Measurements from ENCODE around the gene MYOM1.
"Not testable (repeated sequence)": the region's sequence is repeated elsewhere in the genome, so short reads cannot be mapped to it uniquely, and the experiment has no call there.

The MYOM1 gene

DNA sequence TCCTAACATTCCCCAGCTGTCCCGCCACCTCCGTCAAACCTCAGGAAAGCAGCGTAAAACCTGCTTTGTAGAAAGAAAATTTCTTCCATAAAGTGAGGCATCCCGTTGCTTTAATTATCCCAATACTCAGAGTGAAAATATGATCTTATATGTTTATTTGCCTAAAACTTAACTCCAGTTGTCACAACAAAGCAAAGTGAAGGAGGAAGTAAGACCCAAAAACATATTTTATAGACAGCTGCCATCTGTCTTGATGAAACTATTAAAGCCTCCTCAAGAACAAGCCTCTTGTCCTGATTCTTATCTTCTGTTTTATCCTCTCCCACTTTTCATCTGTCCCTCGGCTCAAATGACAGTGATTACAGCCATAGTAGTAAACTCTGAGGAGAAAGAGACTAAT, 177.9 kb downstream of the MYOM1 start:
- DNase-seq (ENCODE audit: low spot score) (no peak), FAIRE-seq (no peak)

DNA sequence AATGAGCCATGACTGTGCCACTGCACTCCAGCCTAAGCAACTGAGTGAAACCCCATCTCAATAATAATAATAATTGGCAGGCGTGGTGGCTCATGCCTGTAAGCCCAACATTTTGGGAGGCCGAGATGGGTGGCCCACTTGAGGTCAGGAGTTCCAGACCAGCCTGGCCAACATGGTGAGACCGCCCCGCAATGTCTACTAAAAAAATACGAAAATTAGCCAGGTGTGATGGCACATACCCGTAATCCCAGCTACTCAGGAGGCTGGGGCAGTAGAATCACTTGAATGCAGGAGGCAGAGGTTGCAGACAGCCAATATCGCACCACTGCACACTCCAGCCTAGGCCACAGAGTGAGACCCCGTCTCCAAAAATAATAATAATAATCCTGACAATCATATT, 178.9 kb downstream of the MYOM1 start:
- FAIRE-seq: no peak

DNA sequence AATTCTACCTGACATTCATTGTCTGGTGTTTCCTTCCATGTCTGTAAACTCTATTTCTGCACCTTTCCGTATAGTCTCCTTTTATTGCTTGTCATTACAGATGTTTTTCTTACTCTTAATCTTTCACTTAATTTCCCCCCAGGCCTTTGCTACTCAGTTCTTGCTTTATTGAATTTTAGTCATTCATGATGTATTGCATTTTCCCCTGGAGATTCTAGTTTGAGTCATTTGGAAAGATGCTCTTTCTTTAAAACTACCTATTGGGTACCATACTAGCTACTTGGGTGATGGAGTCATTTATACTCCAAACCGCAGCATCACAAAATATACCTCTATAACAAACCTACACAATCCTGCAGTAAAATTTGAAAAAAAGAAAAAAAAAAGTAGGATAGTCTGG, 179.6 kb downstream of the MYOM1 start:
- no peak for DNase-seq (ENCODE audit: low spot score)
- no peak for FAIRE-seq

More for the DNA sequence above, 178.9 kb downstream of the MYOM1 start:
- no peak for DNase-seq (ENCODE audit: low spot score)

DNA sequence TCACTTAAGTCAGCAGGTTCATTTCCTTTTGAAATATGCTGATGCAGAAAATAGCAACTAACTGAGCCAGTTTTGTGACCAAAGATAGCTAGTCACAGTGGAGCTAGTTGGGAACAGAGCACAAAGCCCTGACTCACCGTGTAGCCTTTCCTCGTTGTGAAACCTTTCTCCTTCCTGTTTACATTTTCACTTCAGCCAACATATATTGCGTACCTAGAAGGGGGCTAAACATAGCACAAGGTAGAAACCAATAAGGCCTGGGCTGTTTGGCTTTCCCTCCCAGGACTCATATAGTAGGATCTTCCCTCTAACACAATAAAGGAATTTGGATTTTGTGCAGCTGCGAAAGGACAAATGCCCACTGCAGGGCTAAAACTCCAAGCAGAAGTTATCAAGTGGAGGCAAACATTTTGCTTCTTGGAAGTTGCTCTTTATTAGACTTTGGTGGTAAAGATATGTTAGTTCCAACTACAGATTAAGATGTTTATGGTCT, 182.3 kb downstream of the MYOM1 start:
- FAIRE-seq (peak; percentile 93), DNase-seq (ENCODE audit: low spot score) (peak; percentile 83)

- DNase-seq (ENCODE audit: low spot score) (no peak), FAIRE-seq (no peak)
Measured at GRCh38 chr18:3036108-3036507, 183.7 kb downstream of the MYOM1 start.

GRCh38 chr18:3035635-3036034, 184.1 kb downstream of the MYOM1 start:
- DNase-seq (ENCODE audit: low spot score) (no peak), FAIRE-seq (no peak)

- peak; percentile 80 for FAIRE-seq
- no peak for DNase-seq (ENCODE audit: low spot score)
Measured at GRCh38 chr18:3032721-3033120, 187.0 kb downstream of the MYOM1 start.

DNA sequence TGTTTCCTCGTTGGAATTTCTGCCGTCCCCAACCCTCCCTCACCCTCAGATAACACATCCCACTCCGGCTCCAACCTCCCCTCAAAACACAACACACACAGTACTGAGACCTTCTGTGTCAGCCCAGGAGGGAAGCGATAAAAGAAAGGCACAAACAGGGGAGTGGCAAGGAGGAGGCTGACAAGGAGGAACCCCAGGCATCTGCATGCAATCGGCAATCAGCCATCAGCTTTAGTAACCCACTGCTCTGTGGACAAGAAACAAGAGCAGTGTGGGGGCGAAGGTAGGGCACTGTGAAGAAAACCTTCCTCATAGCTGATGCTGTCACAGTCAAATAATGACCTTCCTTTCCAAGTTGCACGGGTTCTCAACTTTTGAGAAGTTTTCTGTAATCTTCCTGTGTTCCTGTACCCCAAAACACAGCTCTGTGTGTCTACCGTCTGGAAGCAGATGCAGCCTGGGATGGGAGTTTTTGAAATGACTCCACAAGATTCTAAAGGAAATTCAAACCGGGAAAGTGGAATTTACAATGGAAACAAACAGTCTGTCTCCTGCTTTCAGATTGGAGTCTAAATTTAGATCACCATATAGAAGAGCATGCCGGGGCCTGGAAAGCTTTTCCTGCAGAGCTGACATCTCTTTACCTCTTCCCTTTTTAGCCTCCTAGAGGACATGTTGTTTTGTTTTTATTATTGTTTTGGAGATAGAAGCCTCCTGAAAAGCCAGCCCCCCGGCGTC, 190.4 kb downstream of the MYOM1 start:
- FAIRE-seq (no peak), DNase-seq (ENCODE audit: low spot score) (no peak)

DNA sequence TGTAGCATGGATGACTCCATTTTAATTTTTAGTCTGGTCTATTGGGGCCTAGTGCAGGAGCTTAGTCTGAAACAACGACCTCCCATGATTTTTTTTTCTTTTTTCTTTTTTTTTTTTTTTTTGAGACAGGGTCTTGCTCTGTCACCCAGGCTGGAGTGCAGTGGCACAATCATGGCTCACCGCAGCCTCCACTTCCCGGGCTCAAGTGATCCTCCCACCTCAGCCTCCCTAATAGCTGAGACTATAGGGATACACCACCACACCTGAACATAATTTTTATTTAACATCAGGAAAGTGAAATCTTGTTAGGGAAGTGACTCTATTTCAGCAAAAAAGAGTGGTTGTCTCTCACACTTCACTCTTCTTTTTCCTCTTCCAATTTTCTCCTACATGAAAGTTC, 191.7 kb downstream of the MYOM1 start:
- DNase-seq (ENCODE audit: low spot score); FAIRE-seq: not testable (repeated sequence)

DNA sequence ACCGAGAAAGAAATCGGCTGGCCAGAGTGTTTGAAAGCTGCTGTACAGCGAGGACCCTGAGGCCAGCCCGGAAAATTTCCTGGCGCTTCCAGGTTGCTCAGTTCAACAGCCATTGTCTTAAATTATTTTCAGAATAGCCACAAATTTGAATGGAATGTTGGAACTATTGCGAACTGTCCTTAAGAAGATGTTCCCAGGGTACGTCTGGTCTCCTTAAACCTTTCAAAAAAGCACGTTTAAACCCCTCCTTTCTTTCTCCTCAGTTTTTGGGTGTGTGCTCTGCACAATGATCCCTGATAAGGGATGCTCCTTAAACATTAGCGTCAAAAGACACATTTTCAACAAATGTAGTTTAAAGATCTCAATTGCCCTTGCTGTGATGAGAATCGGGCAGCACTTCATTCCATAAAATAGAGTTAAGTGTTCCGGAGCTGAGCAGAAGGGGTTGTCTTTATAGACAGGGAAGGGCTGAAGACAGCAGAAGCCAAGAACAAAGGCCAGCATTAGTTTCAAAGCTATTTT, 192.3 kb downstream of the MYOM1 start:
- FAIRE-seq (no peak), DNase-seq (ENCODE audit: low spot score) (no peak)

- FAIRE-seq: no peak
- no peak for DNase-seq (ENCODE audit: low spot score)
Measured at GRCh38 chr18:3025544-3025943, 194.2 kb downstream of the MYOM1 start.

DNA sequence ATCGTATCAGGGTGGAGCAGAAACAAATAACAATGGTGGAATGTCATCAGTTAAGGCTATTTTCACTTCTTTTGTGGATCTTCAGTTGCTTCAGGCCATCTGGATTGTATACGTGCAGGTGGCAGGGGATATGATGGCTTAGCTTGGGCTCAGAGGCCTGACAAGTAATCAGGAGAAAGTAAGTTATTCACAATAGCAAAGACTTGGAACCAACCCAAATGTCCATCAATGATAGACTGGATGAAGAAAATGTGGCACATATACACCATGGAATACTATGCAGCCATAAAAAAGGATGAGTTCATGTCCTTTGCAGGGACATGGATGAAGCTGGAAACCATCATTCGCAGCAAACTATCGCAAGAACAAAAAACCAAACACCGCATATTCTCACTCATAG, 196.2 kb downstream of the MYOM1 start:
- not testable (repeated sequence) for FAIRE-seq; DNase-seq (ENCODE audit: low spot score)

All from urothelium cell line (cell line).